ENCODE data around the gene CBX6.

CBX6 gene

DNA sequence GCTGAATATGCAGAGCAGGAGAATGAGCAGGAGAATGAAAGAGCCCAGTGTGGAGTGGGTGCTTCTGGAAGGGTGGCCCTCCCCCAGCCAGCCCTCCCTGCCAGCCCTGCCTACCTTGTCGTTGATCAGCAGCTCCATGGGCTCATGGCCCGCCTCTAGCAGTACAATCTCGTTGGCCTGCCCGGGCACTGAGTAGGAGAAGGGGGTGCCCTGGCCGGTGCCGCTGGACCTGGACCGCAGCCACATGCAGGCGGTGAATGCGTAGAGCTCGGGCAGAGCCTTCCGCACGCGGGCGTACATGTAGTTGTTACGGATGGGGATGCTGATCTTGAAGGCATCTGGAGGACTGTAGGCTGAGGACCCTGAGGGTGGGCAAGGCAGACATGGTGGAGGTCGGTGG lies 45.6 kb downstream of the CBX6 start:
- CTCF ChIA-PET, result interaction anchor here (1.9 kb wide), 1 partner anchor 57 kb away, joined by 10 read pairs; no protein-coding TSS in a partner anchor
- Histone ChIP-seq H3K36me3 (ENCODE audit: control insufficient read depth in 2 of 2, insufficient read depth in 1 of 2, low read length in 2 of 2) (no peaks in the 10 kb centered on the region), H3K4me1 (ENCODE audit: control insufficient read depth, insufficient read depth, low read length) (no peaks in the 10 kb centered on the region), H3K27ac (ENCODE audit: extremely low read depth, low read depth, low read length) (no peak overlapping the region), H3K9me3 (ENCODE audit: control insufficient read depth, insufficient read depth, low read depth, low read length) (no peaks in the 10 kb centered on the region), H3K4me3 (ENCODE audit: low read depth, low read length) (no peak overlapping the region)
- TF ChIP-seq ZNF660 (tag by site-specific recombination; IDR thresholded peaks at IDR 0.05), result no peak
- TF ChIP-seq ZNF624 (tag by site-specific recombination; IDR thresholded peaks at IDR 0.05), result no peak
- no peak for TF ChIP-seq ZNF585B (tag by site-specific recombination; IDR thresholded peaks at IDR 0.05)
- TF ChIP-seq MYNN (tag by site-specific recombination; IDR thresholded peaks at IDR 0.05; ENCODE audit: borderline replicate concordance), result no peak
- TF ChIP-seq ZBTB7A (tag by site-specific recombination; IDR thresholded peaks at IDR 0.05; ENCODE audit: low read depth), result no peak
- no peak for TF ChIP-seq ZNF555 (tag by site-specific recombination; conservative IDR thresholded peaks at IDR 0.05)
- no peak for TF ChIP-seq ZNF18 (tag by site-specific recombination; IDR thresholded peaks at IDR 0.05)
- TF ChIP-seq ZSCAN23 (tag by site-specific recombination; IDR thresholded peaks at IDR 0.05), result no peak
- TF ChIP-seq ZNF311 (tag by site-specific recombination; IDR thresholded peaks at IDR 0.05; ENCODE audit: borderline replicate concordance), result no peak
- no peak for TF ChIP-seq ZFHX2 (tag by site-specific recombination; conservative IDR thresholded peaks at IDR 0.05)
- TF ChIP-seq, protein P1, sequence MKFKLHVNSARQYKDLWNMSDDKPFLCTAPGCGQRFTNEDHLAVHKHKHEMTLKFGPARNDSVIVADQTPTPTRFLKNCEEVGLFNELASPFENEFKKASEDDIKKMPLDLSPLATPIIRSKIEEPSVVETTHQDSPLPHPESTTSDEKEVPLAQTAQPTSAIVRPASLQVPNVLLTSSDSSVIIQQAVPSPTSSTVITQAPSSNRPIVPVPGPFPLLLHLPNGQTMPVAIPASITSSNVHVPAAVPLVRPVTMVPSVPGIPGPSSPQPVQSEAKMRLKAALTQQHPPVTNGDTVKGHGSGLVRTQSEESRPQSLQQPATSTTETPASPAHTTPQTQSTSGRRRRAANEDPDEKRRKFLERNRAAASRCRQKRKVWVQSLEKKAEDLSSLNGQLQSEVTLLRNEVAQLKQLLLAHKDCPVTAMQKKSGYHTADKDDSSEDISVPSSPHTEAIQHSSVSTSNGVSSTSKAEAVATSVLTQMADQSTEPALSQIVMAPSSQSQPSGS (tag by site-specific recombination; IDR thresholded peaks at IDR 0.05; ENCODE audit: low read depth), result no peak
- POLR2A ChIA-PET, result no interaction called here

- CTCF ChIA-PET, result interaction anchor here (0.6 to 1.9 kb wide), 4 partner anchors 11 to 59 kb away, joined by 3 to 10 read pairs (median 3); no protein-coding TSS in a partner anchor
These were observed 47.4 kb downstream of the CBX6 start for GRCh38 chr22:38824585-38824984.

More at GRCh38 chr22:38824585-38824984, 47.4 kb downstream of the CBX6 start:
- peak; percentile 96 for TF ChIP-seq REST (tag by site-specific recombination; IDR thresholded peaks at IDR 0.05)
- TF ChIP-seq, protein P2, sequence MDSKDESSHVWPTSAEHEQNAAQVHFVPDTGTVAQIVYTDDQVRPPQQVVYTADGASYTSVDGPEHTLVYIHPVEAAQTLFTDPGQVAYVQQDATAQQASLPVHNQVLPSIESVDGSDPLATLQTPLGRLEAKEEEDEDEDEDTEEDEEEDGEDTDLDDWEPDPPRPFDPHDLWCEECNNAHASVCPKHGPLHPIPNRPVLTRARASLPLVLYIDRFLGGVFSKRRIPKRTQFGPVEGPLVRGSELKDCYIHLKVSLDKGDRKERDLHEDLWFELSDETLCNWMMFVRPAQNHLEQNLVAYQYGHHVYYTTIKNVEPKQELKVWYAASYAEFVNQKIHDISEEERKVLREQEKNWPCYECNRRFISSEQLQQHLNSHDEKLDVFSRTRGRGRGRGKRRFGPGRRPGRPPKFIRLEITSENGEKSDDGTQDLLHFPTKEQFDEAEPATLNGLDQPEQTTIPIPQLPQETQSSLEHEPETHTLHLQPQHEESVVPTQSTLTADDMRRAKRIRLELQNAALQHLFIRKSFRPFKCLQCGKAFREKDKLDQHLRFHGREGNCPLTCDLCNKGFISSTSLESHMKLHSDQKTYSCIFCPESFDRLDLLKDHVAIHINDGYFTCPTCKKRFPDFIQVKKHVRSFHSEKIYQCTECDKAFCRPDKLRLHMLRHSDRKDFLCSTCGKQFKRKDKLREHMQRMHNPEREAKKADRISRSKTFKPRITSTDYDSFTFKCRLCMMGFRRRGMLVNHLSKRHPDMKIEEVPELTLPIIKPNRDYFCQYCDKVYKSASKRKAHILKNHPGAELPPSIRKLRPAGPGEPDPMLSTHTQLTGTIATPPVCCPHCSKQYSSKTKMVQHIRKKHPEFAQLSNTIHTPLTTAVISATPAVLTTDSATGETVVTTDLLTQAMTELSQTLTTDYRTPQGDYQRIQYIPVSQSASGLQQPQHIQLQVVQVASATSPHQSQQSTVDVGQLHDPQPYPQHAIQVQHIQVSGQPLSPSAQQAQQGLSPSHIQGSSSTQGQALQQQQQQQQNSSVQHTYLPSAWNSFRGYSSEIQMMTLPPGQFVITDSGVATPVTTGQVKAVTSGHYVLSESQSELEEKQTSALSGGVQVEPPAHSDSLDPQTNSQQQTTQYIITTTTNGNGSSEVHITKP (tag by site-specific recombination; IDR thresholded peaks at IDR 0.05), result 0 out of 2 replicates have a peak, but pooled peaks have one; percentile 38
- peak; percentile 67 for TF ChIP-seq CTCF (tag by site-specific recombination; IDR thresholded peaks at IDR 0.05)
- TF ChIP-seq, protein P3, sequence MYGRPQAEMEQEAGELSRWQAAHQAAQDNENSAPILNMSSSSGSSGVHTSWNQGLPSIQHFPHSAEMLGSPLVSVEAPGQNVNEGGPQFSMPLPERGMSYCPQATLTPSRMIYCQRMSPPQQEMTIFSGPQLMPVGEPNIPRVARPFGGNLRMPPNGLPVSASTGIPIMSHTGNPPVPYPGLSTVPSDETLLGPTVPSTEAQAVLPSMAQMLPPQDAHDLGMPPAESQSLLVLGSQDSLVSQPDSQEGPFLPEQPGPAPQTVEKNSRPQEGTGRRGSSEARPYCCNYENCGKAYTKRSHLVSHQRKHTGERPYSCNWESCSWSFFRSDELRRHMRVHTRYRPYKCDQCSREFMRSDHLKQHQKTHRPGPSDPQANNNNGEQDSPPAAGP (tag by site-specific recombination; IDR thresholded peaks at IDR 0.05), result no peak
- no peak overlapping the region for H3K4me3 ChIP-seq (ENCODE audit: low read depth, low read length)
- H3K4me1 ChIP-seq (ENCODE audit: control insufficient read depth, insufficient read depth, low read length), result no peaks in the 10 kb centered on the region
- no peak overlapping the region for H3K27ac ChIP-seq (ENCODE audit: extremely low read depth, low read depth, low read length)
- no peaks in the 10 kb centered on the region for H3K9me3 ChIP-seq (ENCODE audit: control insufficient read depth, insufficient read depth, low read depth, low read length)
- POLR2A ChIA-PET, result interaction anchor here (0.6 kb wide), 1 partner anchor 306 kb away, joined by 3 read pairs; no protein-coding TSS in a partner anchor
- H3K36me3 ChIP-seq (ENCODE audit: control insufficient read depth in 2 of 2, insufficient read depth in 1 of 2, low read length in 2 of 2), result no peaks in the 10 kb centered on the region

All from HEK293 (cell line).